ENCODE results near the gene RCCD1. TPM values are rescaled to one million over a fixed set of nuclear protein-coding genes. Genes with fewer than 3 reads are reported as not detected.

The RCCD1 gene
- total RNA-seq, 1 experiment from 2014 or later: 26.1 TPM

GRCh38 chr15:90917569-90917968 is 37.1 kb upstream of the RCCD1 start:
- no peaks in the 10 kb centered on the region; the same call in 1 of the 2 replicates for H3K27me3 Mint-ChIP-seq (ENCODE audit: low read depth)
- no peak for TF ChIP-seq ELF4 (CRISPR knock-in tag; IDR thresholded peaks at IDR 0.05; ENCODE audit: low read depth)
- TF ChIP-seq ZNF396 (CRISPR knock-in tag; IDR thresholded peaks at IDR 0.05; ENCODE audit: borderline replicate concordance): no peak
- TF ChIP-seq ARID4B (CRISPR knock-in tag; IDR thresholded peaks at IDR 0.05; ENCODE audit: borderline replicate concordance): no peak
- no peak for TF ChIP-seq OVOL2 (CRISPR knock-in tag; IDR thresholded peaks at IDR 0.05; ENCODE audit: borderline replicate concordance)
- H3K9me3 Mint-ChIP-seq: no peaks in the 10 kb centered on the region
- CTCF ChIA-PET: interaction anchor here (1.4 to 2.6 kb wide), 2 partner anchors 14 to 15 kb away, joined by 4 to 24 read pairs; partner anchors contain the start of genes HDDC3 and MAN2A2
- peaks cover 15% of the 10 kb centered on the region for H3K36me3 Mint-ChIP-seq
- POLR2A ChIA-PET: no interaction called here
- peak overlapping the region; percentile 17; the same call in 1 of the 2 replicates for H3K27ac Mint-ChIP-seq
- peaks cover 6% of the 10 kb centered on the region; the same call in 1 of the 2 replicates for H3K4me1 Mint-ChIP-seq
- no peak overlapping the region for H3K4me3 Mint-ChIP-seq
- ATAC-seq (no peak), DNase-seq (ENCODE audit: low spot score) (no peak)

- H3K4me3 Mint-ChIP-seq: no peak overlapping the region
- H3K27me3 Mint-ChIP-seq (ENCODE audit: low read depth): no peaks in the 10 kb centered on the region; the same call in 1 of the 2 replicates
- no peak for DNase-seq (ENCODE audit: low spot score)
- POLR2A ChIA-PET: no interaction called here
- no peak for ATAC-seq
- H3K36me3 Mint-ChIP-seq: peaks cover 15% of the 10 kb centered on the region
- TF ChIP-seq FOXP1 (CRISPR knock-in tag; IDR thresholded peaks at IDR 0.05; ENCODE audit: borderline replicate concordance) (no peak), ZNF317 (CRISPR knock-in tag; IDR thresholded peaks at IDR 0.05; ENCODE audit: borderline replicate concordance, low read depth) (no peak), E2F1 (CRISPR knock-in tag; IDR thresholded peaks at IDR 0.05) (no peak), ZNF512 (CRISPR knock-in tag; IDR thresholded peaks at IDR 0.05; ENCODE audit: borderline replicate concordance) (no peak), FOXJ3 (CRISPR knock-in tag; IDR thresholded peaks at IDR 0.05; ENCODE audit: borderline replicate concordance) (no peak), HMGA2 (CRISPR knock-in tag; IDR thresholded peaks at IDR 0.05) (no peak), TP53 (CRISPR knock-in tag; IDR thresholded peaks at IDR 0.05) (no peak), JUN (CRISPR knock-in tag; IDR thresholded peaks at IDR 0.05) (no peak), HMGXB4 (CRISPR knock-in tag; IDR thresholded peaks at IDR 0.05) (no peak), SMAD4 (CRISPR knock-in tag; IDR thresholded peaks at IDR 0.05) (no peak), NFE2L1 (CRISPR knock-in tag; IDR thresholded peaks at IDR 0.05) (no peak), ARID4B (CRISPR knock-in tag; IDR thresholded peaks at IDR 0.05; ENCODE audit: borderline replicate concordance) (no peak), CBFB (CRISPR knock-in tag; IDR thresholded peaks at IDR 0.05; ENCODE audit: low read depth) (no peak), MYBL2 (CRISPR knock-in tag; IDR thresholded peaks at IDR 0.05) (no peak)
- H3K9me3 Mint-ChIP-seq: no peaks in the 10 kb centered on the region
- CTCF ChIA-PET: interaction anchor here (0.7 to 2.6 kb wide), 3 partner anchors 8 to 14 kb away, joined by 3 to 24 read pairs (median 4); partner anchors contain the start of genes HDDC3 and MAN2A2
- peak overlapping the region; percentile 55; the same call in 1 of the 2 replicates for H3K27ac Mint-ChIP-seq
- H3K4me1 Mint-ChIP-seq: peaks cover 10% of the 10 kb centered on the region
Observed at GRCh38 chr15:90918034-90918788, 36.5 kb upstream of the RCCD1 start.

All from WTC11 (cell line).